H1 (cell line): ENCODE data around the gene QRICH1. TPM values are rescaled to one million over a fixed set of nuclear protein-coding genes. Genes with fewer than 3 reads are reported as not detected.

Experiments used
- EZH2 ChIP-seq: fragments of 200-600 bp; sonication (generic); IDR thresholded peaks from 2 replicates; pipeline ENCODE4 v1.7.1; 2012; ENCODE audit warnings: low read depth, mild to moderate bottlenecking, moderate library complexity, low read length, inconsistent platforms; ENCODE audit not compliant: severe bottlenecking
- polyA plus RNA-seq, 7 experiments: library from polyadenylated mRNA; depleted of rRNA in 3 of 7; stranded (reverse) in 5 of 7; unstranded in 2 of 7; fragments of >200 nt in 5 of 7; fragments of 200-250 nt in 2 of 7; gene quantifications; 1 replicate in 5 of 7; 2 replicates in 1 of 7; 4 replicates in 1 of 7; pipeline versions ENCODE4 v1.2.1 to v1.2.3, GENCODE V29; 2011 to 2013; ENCODE audit warnings: missing spikeins in 2 of 7, mixed read lengths in 2 of 7
- total RNA-seq: library from RNA; stranded (reverse); fragmentation: NEBNext Ultra II Directional; extraction: Animal tissue kit (Norgen Biotek cat#: 25700); gene quantifications from 2 replicates; pipeline ENCODE4 v1.2.1, GENCODE V29; 2021

QRICH1 gene
- total and polyA plus RNA-seq, 2 of the 8 experiments (the other 6 are each of a cell fraction or from before 2014, with no cell fraction given) = 128 to 142 TPM

- TF ChIP-seq EZH2 = no peak
Observed at GRCh38 chr3:49079270-49079669, 14.6 kb downstream of the QRICH1 start (continued).
